Kidney (tissue), 14 donors: ENCODE results near the gene KBTBD13. TPM values are rescaled to one million over a fixed set of nuclear protein-coding genes. Genes with fewer than 3 reads are reported as not detected.
A peak's percentile ranks its signal among the peaks of the same experiment; 100 is the strongest.

Source experiments
- DNase-seq, 5 donors: peaks; one replicate each; pipeline ENCODE4 v3.0.0-alpha.2; 2013 to 2020
- FAIRE-seq: peaks from 2 replicates; lab custom pipeline; 2012; peaks lifted over from hg19 to GRCh38; lab: Jason Lieb, UNC
- H3K27ac ChIP-seq, 2 donors: one replicate each; pipeline ENCODE4 v1.7.0; 2013; ENCODE audit warnings: low read depth in 2 of 2, low read length in 2 of 2, inconsistent platforms in 1 of 2
- H3K27me3 ChIP-seq: one replicate; pipeline ENCODE4 v1.7.1; 2013; ENCODE audit warnings: low read length, inconsistent platforms; ENCODE audit not compliant: control insufficient read depth, insufficient read depth
- H3K36me3 ChIP-seq, 3 donors: one replicate each; pipeline versions ENCODE4 v1.7.0 to v1.7.1; 2013; ENCODE audit warnings: low read length in 3 of 3, control low read depth in 1 of 3, inconsistent platforms in 1 of 3; ENCODE audit not compliant: insufficient read depth in 3 of 3, control insufficient read depth in 2 of 3
- H3K4me1 ChIP-seq, 3 donors: one replicate each; pipeline versions ENCODE4 v1.7.0 to v1.7.1; 2013; ENCODE audit warnings: low read length in 3 of 3, inconsistent platforms in 1 of 3, low read depth in 1 of 3; ENCODE audit not compliant: control insufficient read depth in 2 of 3, insufficient read depth in 2 of 3
- H3K4me3 ChIP-seq, 3 donors: one replicate each; pipeline versions ENCODE4 v1.7.0 to v1.8.1; 2013; ENCODE audit warnings: low read length in 3 of 3, control low read depth in 1 of 3, inconsistent platforms in 1 of 3
- H3K9ac ChIP-seq, 3 donors: one replicate each; pipeline versions ENCODE4 v1.7.0 to v1.7.1; 2013; ENCODE audit warnings: low read length in 3 of 3, control low read depth in 1 of 3, inconsistent platforms in 1 of 3
- H3K9me3 ChIP-seq, 3 donors: one replicate each; pipeline versions ENCODE4 v1.7.0 to v1.7.1; 2013; ENCODE audit warnings: low read length in 3 of 3, control low read depth in 1 of 3, inconsistent platforms in 1 of 3; ENCODE audit not compliant: control insufficient read depth in 2 of 3, insufficient read depth in 1 of 3
- CTCF ChIP-seq: IDR thresholded peaks from 3 replicates; pipeline ENCODE4 v1.5.1; 2012; ENCODE audit warnings: mild to moderate bottlenecking, moderate library complexity, borderline replicate concordance; ENCODE audit not compliant: insufficient read depth; ENCODE audit errors: extremely low read depth
- intact Hi-C: fragments of 100-400 bp; cut with DNase I; formaldehyde crosslinking; loops from one replicate; pipeline ENCODE4 v1.11.1; 2022
- polyA plus RNA-seq: library from polyadenylated mRNA; stranded (reverse); fragments of 350-450 nt; fragmentation: Illumina TruSeq; extraction: RNeasy Lipid Tissue Mini Kit (QIAGEN cat#74804); gene quantifications from one replicate; pipeline ENCODE4 v1.2.3, GENCODE V29; 2014; ENCODE audit warnings: low read depth, low replicate concordance; ENCODE audit not compliant: insufficient read depth
- total RNA-seq: library from RNA; stranded (reverse); fragmentation: NEBNext Ultra II Directional; extraction: Animal tissue kit (Norgen Biotek cat#: 25700); gene quantifications from one replicate; pipeline ENCODE4 v1.2.1, GENCODE V29; 2021
- donor health status: control.
- donor health status: control.
- donor health status: control.
- donor health status: control.
- donor health status: control.
- donor health status: DM: yes; HTN: yes; CAD: no.
- donor health status: Normal renal cell carcinoma (clear cell type).

Gene KBTBD13
- total and polyA plus RNA-seq, 2 donors from 2014 or later = 0.06 TPM; not detected in 1

DNA sequence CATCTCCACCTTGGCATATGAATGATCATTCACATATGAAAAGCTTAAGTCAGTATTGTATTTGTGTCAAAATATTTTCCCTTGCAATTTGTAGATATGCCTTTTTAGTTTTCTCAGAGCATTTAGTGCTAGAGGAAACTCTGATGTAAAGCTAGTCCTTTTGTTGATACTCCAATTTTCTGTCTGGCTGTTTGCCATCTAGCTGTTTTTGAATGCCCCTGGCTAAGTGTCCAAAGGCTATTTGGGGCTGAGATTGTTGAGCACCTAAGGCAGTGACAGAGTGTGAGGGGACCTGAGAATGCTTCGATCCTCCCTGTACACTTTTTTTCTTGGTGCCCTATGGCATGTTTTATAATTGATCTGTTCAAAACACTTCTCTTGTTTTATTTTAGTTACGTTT lies 28.3 kb upstream of the KBTBD13 start:
- no peaks in the 10 kb centered on the region for H3K9me3 ChIP-seq
- H3K9ac ChIP-seq = no peak overlapping the region
- H3K27ac ChIP-seq = no peak overlapping the region
- no peak for TF ChIP-seq CTCF
- H3K36me3 ChIP-seq = no peaks in the 10 kb centered on the region
- H3K27me3 ChIP-seq = no peaks in the 10 kb centered on the region
- FAIRE-seq (no peak), DNase-seq (peak in 1 of 5 donors; percentile 31)
- no peak overlapping the region for H3K4me3 ChIP-seq
- intact Hi-C loops = no loop called here
- H3K4me1 ChIP-seq = peaks cover 5 to 20% (median 14%) of the 10 kb centered on the region in 3 donors

- DNase-seq (peak; percentile 92 to 96 (median 95)), FAIRE-seq (no peak)
- H3K27ac ChIP-seq = no peak overlapping the region
- H3K9me3 ChIP-seq = no peaks in the 10 kb centered on the region
- H3K4me3 ChIP-seq = peak overlapping the region; percentile 38 to 66 (median 55)
- no peak overlapping the region for H3K9ac ChIP-seq
- H3K27me3 ChIP-seq = no peaks in the 10 kb centered on the region
- H3K4me1 ChIP-seq = peaks cover 5 to 14% (median 10%) of the 10 kb centered on the region in 3 donors
- no peaks in the 10 kb centered on the region for H3K36me3 ChIP-seq
- intact Hi-C loops = no loop called here
- TF ChIP-seq CTCF = no peak
These were observed 27.1 kb upstream of the KBTBD13 start for GRCh38 chr15:65049418-65049840.

- Histone ChIP-seq H3K4me3 (no peak overlapping the region), H3K36me3 (no peaks in the 10 kb centered on the region), H3K27ac (no peak overlapping the region), H3K9ac (no peak overlapping the region), H3K4me1 (peaks cover 3 to 7% (median 7%) of the 10 kb centered on the region in 3 donors), H3K9me3 (no peaks in the 10 kb centered on the region), H3K27me3 (no peaks in the 10 kb centered on the region)
- no peak for FAIRE-seq
- no peak for TF ChIP-seq CTCF
- DNase-seq = no peak
- intact Hi-C loops = no loop called here
These were observed 26.3 kb upstream of the KBTBD13 start for GRCh38 chr15:65050270-65050669.

DNA sequence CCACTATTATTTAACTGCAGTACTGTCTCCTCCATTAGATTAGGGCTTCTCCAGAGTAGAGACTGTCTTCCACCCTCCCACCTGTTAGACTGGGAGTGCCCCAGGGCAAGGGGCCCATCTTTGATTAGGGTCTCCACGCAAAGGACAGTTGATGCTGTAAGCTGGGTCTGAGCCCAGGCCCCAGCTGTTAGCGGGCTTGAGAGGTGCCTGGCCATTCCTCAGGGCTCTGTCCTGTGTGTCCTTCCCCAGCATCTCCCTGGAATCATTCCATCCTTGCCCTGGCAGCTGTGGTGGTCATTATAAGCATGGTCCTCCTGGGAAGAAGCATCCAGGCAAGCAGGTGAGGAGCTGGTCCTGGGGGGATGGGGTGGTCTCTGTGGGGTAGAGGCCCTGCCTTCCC lies 25.3 kb upstream of the KBTBD13 start:
- FAIRE-seq = no peak
- Histone ChIP-seq H3K4me1 (peaks cover 0 to 8% (median 4%) of the 10 kb centered on the region in 3 donors), H3K36me3 (no peaks in the 10 kb centered on the region), H3K27me3 (no peaks in the 10 kb centered on the region), H3K9ac (no peak overlapping the region), H3K4me3 (no peak overlapping the region), H3K9me3 (no peaks in the 10 kb centered on the region), H3K27ac (no peak overlapping the region)
- TF ChIP-seq CTCF = no peak
- no peak for DNase-seq
- intact Hi-C loops = no loop called here
